IMR-90 (cell line): ENCODE results near the gene EPN2.

Source experiments
- MXI1 ChIP-seq: IDR thresholded peaks from 2 replicates; pipeline ENCODE4 v1.6.1; 2012; ENCODE audit warnings: low read depth, mild to moderate bottlenecking, low read length, moderate library complexity, borderline replicate concordance
- POLR2A ChIP-seq: IDR thresholded peaks from 2 replicates; pipeline ENCODE4 v1.6.1; 2012; ENCODE audit warnings: mild to moderate bottlenecking, low read depth, low read length
- RFX5 ChIP-seq: IDR thresholded peaks from 2 replicates; pipeline ENCODE4 v1.8.0; 2012; ENCODE audit warnings: low read depth, mild to moderate bottlenecking, low read length, moderate library complexity
- TF ChIP-seq, protein P1 (sequence below): conservative IDR thresholded peaks from 2 replicates; pipeline ENCODE4 v1.5.1; 2012; ENCODE audit warnings: mild to moderate bottlenecking, low read depth, low read length, improper control_type of control experiment
- TF ChIP-seq, protein P2 (sequence below): fragments of 150-350 bp; IDR thresholded peaks from 2 replicates; pipeline ENCODE4 v1.6.1; 2016; ENCODE audit warnings: low read depth, mild to moderate bottlenecking, low read length, moderate library complexity, borderline replicate concordance

DNA sequence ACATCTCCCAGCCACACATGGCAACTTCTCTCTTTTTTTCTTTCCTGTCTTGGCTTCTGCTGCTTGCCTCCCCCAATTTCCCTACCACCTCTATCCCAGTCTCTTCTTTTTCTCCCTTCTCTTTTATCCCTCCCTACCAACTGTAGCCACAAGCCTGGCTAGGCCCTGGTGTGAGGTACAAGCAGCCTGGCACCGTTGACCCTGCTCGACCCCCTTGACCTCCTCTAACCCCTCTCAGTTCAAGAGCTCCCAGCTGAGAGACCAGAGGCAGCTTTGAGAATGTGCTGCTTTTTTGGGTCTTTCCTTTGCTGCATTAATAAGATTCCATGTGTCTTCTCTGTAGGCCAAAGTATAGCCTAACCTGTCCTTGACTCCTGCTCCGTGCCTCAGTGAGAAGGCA is 93.1 kb downstream of the EPN2 start:
- no peak for TF ChIP-seq POLR2A
- TF ChIP-seq, protein P1, sequence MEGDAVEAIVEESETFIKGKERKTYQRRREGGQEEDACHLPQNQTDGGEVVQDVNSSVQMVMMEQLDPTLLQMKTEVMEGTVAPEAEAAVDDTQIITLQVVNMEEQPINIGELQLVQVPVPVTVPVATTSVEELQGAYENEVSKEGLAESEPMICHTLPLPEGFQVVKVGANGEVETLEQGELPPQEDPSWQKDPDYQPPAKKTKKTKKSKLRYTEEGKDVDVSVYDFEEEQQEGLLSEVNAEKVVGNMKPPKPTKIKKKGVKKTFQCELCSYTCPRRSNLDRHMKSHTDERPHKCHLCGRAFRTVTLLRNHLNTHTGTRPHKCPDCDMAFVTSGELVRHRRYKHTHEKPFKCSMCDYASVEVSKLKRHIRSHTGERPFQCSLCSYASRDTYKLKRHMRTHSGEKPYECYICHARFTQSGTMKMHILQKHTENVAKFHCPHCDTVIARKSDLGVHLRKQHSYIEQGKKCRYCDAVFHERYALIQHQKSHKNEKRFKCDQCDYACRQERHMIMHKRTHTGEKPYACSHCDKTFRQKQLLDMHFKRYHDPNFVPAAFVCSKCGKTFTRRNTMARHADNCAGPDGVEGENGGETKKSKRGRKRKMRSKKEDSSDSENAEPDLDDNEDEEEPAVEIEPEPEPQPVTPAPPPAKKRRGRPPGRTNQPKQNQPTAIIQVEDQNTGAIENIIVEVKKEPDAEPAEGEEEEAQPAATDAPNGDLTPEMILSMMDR: no peak
- TF ChIP-seq, protein P2, sequence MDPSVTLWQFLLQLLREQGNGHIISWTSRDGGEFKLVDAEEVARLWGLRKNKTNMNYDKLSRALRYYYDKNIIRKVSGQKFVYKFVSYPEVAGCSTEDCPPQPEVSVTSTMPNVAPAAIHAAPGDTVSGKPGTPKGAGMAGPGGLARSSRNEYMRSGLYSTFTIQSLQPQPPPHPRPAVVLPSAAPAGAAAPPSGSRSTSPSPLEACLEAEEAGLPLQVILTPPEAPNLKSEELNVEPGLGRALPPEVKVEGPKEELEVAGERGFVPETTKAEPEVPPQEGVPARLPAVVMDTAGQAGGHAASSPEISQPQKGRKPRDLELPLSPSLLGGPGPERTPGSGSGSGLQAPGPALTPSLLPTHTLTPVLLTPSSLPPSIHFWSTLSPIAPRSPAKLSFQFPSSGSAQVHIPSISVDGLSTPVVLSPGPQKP: no peak
- TF ChIP-seq MXI1: no peak
- TF ChIP-seq RFX5: no peak
